Measurements from ENCODE around the gene GRIK5.
"Not testable (repeated sequence)": the region's sequence is repeated elsewhere in the genome, so short reads cannot be mapped to it uniquely, and the experiment has no call there.

The GRIK5 gene

GRCh38 chr19:41991925-41992569, 78.0 kb downstream of the GRIK5 start:
- in situ Hi-C loops (cut with HindIII; ENCODE audit: low sequenced_read_pairs) = not testable (repeated sequence)

- in situ Hi-C loops (cut with HindIII; ENCODE audit: low sequenced_read_pairs) = no loop called here
Measured at GRCh38 chr19:41991025-41991424, 79.0 kb downstream of the GRIK5 start.

- in situ Hi-C loops (cut with HindIII; ENCODE audit: low sequenced_read_pairs) = no loop called here
Measured at GRCh38 chr19:41990615-41991014, 79.4 kb downstream of the GRIK5 start.

- in situ Hi-C loops (cut with HindIII; ENCODE audit: low sequenced_read_pairs) = no loop called here
Measured at GRCh38 chr19:41990028-41990427, 80.0 kb downstream of the GRIK5 start.

GRCh38 chr19:41988947-41989346, 81.1 kb downstream of the GRIK5 start:
- in situ Hi-C loops (cut with HindIII; ENCODE audit: low sequenced_read_pairs) = no loop called here

- in situ Hi-C loops (cut with HindIII; ENCODE audit: low sequenced_read_pairs) = no loop called here
Measured at GRCh38 chr19:41987141-41987860, 82.7 kb downstream of the GRIK5 start.

GRCh38 chr19:41984961-41985360, 85.0 kb downstream of the GRIK5 start:
- in situ Hi-C loops (cut with HindIII; ENCODE audit: low sequenced_read_pairs) = no loop called here

- in situ Hi-C loops (cut with HindIII; ENCODE audit: low sequenced_read_pairs) = no loop called here
Measured at GRCh38 chr19:41981724-41982123, 88.3 kb downstream of the GRIK5 start.

GRCh38 chr19:41978470-41978869, 91.5 kb downstream of the GRIK5 start:
- in situ Hi-C loops (cut with HindIII; ENCODE audit: low sequenced_read_pairs) = no loop called here

GRCh38 chr19:41977916-41978315, 92.1 kb downstream of the GRIK5 start:
- in situ Hi-C loops (cut with HindIII; ENCODE audit: low sequenced_read_pairs) = no loop called here

GRCh38 chr19:41974652-41975051, 95.4 kb downstream of the GRIK5 start:
- in situ Hi-C loops (cut with HindIII; ENCODE audit: low sequenced_read_pairs) = no loop called here

- in situ Hi-C loops (cut with HindIII; ENCODE audit: low sequenced_read_pairs) = no loop called here
Measured at GRCh38 chr19:41971363-41971762, 98.6 kb downstream of the GRIK5 start.

- in situ Hi-C loops (cut with HindIII; ENCODE audit: low sequenced_read_pairs) = no loop called here
Measured at GRCh38 chr19:41969772-41970458, 100.1 kb downstream of the GRIK5 start.

- in situ Hi-C loops (cut with HindIII; ENCODE audit: low sequenced_read_pairs) = no loop called here
Measured at GRCh38 chr19:41968751-41969595, 101.0 kb downstream of the GRIK5 start.

- in situ Hi-C loops (cut with HindIII; ENCODE audit: low sequenced_read_pairs) = no loop called here
Measured at GRCh38 chr19:41967054-41967783, 102.8 kb downstream of the GRIK5 start.

GRCh38 chr19:41965106-41965505, 104.9 kb downstream of the GRIK5 start:
- in situ Hi-C loops (cut with HindIII; ENCODE audit: low sequenced_read_pairs) = no loop called here

GRCh38 chr19:41960973-41961372, 109.0 kb downstream of the GRIK5 start:
- in situ Hi-C loops (cut with HindIII; ENCODE audit: low sequenced_read_pairs) = no loop called here

GRCh38 chr19:41959056-41960053, 110.7 kb downstream of the GRIK5 start, which contains the start of gene RABAC1:
Gene RABAC1, minus strand, starts transcription at chr19:41959321. Its CDS starts 29 bp downstream, at chr19:41959292.
- in situ Hi-C loops (cut with HindIII; ENCODE audit: low sequenced_read_pairs) = loop anchor here (10.0 kb wide), 1 partner anchor 105 kb away; no protein-coding TSS in a partner anchor

All from DLD1 (cell line).